22Rv1 (cell line): ENCODE data around the gene TMEM59L.

Source experiments
- CTCF ChIP-seq: fragments of 450-650 bp; IDR thresholded peaks from 2 replicates; pipeline ENCODE4 v1.5.1; 2017; ENCODE audit warnings: mild to moderate bottlenecking
- ZFX ChIP-seq: fragments of 450-650 bp; IDR thresholded peaks from 2 replicates; pipeline ENCODE4 v1.6.1; 2017; ENCODE audit warnings: antibody characterized with exemption, borderline replicate concordance

GRCh38 chr19:18647807-18648206, 35.1 kb downstream of the TMEM59L start:
- no peak for TF ChIP-seq CTCF
- TF ChIP-seq ZFX = no peak
